K562 (cell line): ENCODE measurements around the gene TYSND1. TPM values are rescaled to one million over a fixed set of nuclear protein-coding genes. Genes with fewer than 3 reads are reported as not detected.

Experiments
- ATF7 ChIP-seq: fragments of 450-650 bp; IDR thresholded peaks from 2 replicates; pipeline ENCODE4 v1.7.1; 2014; ENCODE audit warnings: mild to moderate bottlenecking, moderate library complexity
- E2F6 ChIP-seq, 2 experiments: IDR thresholded peaks; 2 replicates each; pipeline ENCODE4 v1.6.1; 2011; ENCODE audit warnings: borderline replicate concordance in 1 of 2, control low read depth in 1 of 2, low read depth in 1 of 2, low read length in 1 of 2, mild to moderate bottlenecking in 1 of 2, mixed read lengths in 1 of 2, moderate library complexity in 1 of 2; ENCODE audit not compliant: insufficient read depth in 1 of 2, insufficient read length in 1 of 2, poor library complexity in 1 of 2, severe bottlenecking in 1 of 2; ENCODE audit errors: extremely low read depth in 1 of 2
- GTF2A2 ChIP-seq: IDR thresholded peaks from 2 replicates; pipeline ENCODE4 v1.6.1; 2016; ENCODE audit warnings: mild to moderate bottlenecking, missing genetic modification characterization, missing compliant biosample characterization
- HCFC1 ChIP-seq: IDR thresholded peaks from 2 replicates; pipeline ENCODE4 v1.6.1; 2012; ENCODE audit warnings: low read depth, low read length, improper control_type of control experiment
- KAT7 ChIP-seq: sonication (generic); formaldehyde crosslinking; IDR thresholded peaks from 2 replicates; pipeline ENCODE4 v1.8.0; 2022; ENCODE audit warnings: missing genetic modification reagents, mild to moderate bottlenecking, borderline replicate concordance
- KLF1 ChIP-seq: fragments of 450-650 bp; IDR thresholded peaks from 2 replicates; pipeline ENCODE4 v1.6.1; 2016; ENCODE audit warnings: missing genetic modification characterization, missing compliant biosample characterization
- MAZ ChIP-seq, 2 experiments: fragments of 450-650 bp in 1 of 2; sonication (generic) in 1 of 2; formaldehyde crosslinking; IDR thresholded peaks in 1 of 2; conservative IDR thresholded peaks in 1 of 2; 2 replicates each; pipeline versions ENCODE4 v1.4.0 to v1.5.0; 2020; ENCODE audit warnings: mild to moderate bottlenecking in 1 of 2, missing genetic modification reagents in 1 of 2
- NCOR1 ChIP-seq: fragments of 450-650 bp; IDR thresholded peaks from 2 replicates; pipeline ENCODE4 v1.6.1; 2016; ENCODE audit warnings: mild to moderate bottlenecking, moderate library complexity
- NR2C1 ChIP-seq, 2 experiments: fragments of 450-650 bp; IDR thresholded peaks; 2 replicates each; pipeline ENCODE4 v1.6.1; 2017; ENCODE audit warnings: mild to moderate bottlenecking in 2 of 2, antibody characterized with exemption in 1 of 2, inconsistent platforms in 1 of 2, missing compliant biosample characterization in 1 of 2, missing genetic modification characterization in 1 of 2
- PHF8 ChIP-seq: fragments of 200-600 bp; sonication (generic); IDR thresholded peaks from 2 replicates; pipeline ENCODE4 v1.6.1; 2012; ENCODE audit warnings: mixed run types, mild to moderate bottlenecking, inconsistent platforms, low read length, moderate library complexity, borderline replicate concordance
- SAFB2 ChIP-seq: fragments of 200-400 bp; formaldehyde crosslinking; IDR thresholded peaks from 2 replicates; pipeline ENCODE4 v1.6.1; 2018; ENCODE audit warnings: borderline replicate concordance, low read length, low read depth, moderate library complexity; ENCODE audit not compliant: severe bottlenecking
- SRSF3 ChIP-seq: fragments of 200-400 bp; formaldehyde crosslinking; IDR thresholded peaks from 2 replicates; pipeline ENCODE4 v1.6.1; 2016; ENCODE audit warnings: mild to moderate bottlenecking, low read length, moderate library complexity; ENCODE audit not compliant: insufficient read depth
- ZNF224 ChIP-seq: sonication (generic); formaldehyde crosslinking; IDR thresholded peaks from 2 replicates; pipeline ENCODE4 v1.8.0; 2022; ENCODE audit warnings: mild to moderate bottlenecking, missing genetic modification reagents
- ZNF592 ChIP-seq: fragments of 450-650 bp; IDR thresholded peaks from 2 replicates; pipeline ENCODE4 v1.6.1; 2017; ENCODE audit warnings: antibody characterized with exemption, mild to moderate bottlenecking
- polyA plus RNA-seq, 8 experiments: library from polyadenylated mRNA; depleted of rRNA in 4 of 8; stranded (reverse) in 5 of 8; unstranded in 3 of 8; fragments of >200 nt; fragmentation: Nextera tagmentation in 2 of 8; fragmentation: Illumina TruSeq in 1 of 8; extraction: Ambion mirVana in 2 of 8; extraction: Trizol in 1 of 8; gene quantifications; 2 replicates each; pipeline versions ENCODE4 v1.2.1 to v1.2.3, GENCODE V29; 2011 to 2014; ENCODE audit warnings: inconsistent platforms in 1 of 8, missing spikeins in 1 of 8
- total RNA-seq, 7 experiments: library from RNA; depleted of rRNA in 6 of 7; stranded (reverse); fragments of >200 nt in 6 of 7; fragmentation: Illumina TruSeq in 2 of 7; extraction: Trizol in 2 of 7; gene quantifications; 2 replicates each; pipeline versions ENCODE4 v1.2.1 to v1.2.3, GENCODE V29; 2011 to 2021; ENCODE audit warnings: low replicate concordance in 1 of 7
- TF ChIP-seq, protein P1 (sequence below): fragments of 450-650 bp; IDR thresholded peaks from 2 replicates; pipeline ENCODE4 v1.7.1; 2018; ENCODE audit warnings: mild to moderate bottlenecking, low read depth; ENCODE audit not compliant: partially characterized antibody

Gene TYSND1
- total and polyA plus RNA-seq, 9 of the 15 experiments (the other 6 are each of a cell fraction or from before 2014, with no cell fraction given) = 0.60 to 2.0 (median 1.3) TPM

DNA sequence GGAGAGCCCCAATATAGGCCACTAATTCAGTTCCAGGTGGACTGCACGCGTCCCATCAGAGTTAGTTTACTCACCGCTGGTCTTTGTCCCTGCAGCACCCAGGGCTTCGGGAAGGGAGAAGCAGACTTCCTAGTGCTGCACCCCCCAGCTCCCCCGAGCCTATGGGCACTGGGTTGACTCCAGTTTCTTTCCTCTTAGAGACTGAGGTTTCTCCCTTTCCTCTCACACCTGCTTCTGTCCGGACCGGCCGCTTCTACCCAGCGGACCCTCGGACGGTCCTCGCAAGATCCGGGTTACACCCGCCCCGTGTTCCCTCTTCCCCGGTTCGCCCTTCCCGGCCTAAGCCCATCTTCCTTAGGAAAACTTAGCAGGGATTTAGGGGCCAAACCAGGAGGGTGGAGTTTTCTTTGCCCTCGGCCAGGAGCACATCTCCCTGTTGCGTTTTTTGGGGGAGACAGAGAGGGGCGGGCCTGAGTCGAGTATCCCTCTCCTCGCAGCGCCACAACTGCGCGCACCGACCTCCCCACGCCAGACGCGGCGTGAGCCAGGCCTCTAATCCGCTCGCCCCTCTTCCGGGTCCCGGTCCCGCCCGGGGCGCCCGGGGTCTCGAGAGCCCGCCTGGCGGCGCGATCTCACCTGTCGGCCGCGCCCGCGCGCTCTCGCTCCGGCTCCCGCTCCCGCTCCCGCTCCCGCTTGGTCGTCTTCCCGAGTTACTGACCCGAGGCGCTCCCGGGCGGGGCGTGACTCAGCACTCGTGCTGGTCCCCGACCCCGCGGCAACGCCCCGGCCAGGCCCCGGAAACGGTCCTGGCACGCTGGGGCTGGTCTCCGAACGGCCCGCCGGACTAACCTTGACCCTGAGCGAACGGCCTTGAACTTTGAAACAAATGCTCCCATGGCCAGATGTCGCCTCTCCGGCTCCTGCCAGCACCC is 14.1 kb downstream of the TYSND1 start, which contains the start of gene AIFM2 (continued):
- TF ChIP-seq, protein P1, sequence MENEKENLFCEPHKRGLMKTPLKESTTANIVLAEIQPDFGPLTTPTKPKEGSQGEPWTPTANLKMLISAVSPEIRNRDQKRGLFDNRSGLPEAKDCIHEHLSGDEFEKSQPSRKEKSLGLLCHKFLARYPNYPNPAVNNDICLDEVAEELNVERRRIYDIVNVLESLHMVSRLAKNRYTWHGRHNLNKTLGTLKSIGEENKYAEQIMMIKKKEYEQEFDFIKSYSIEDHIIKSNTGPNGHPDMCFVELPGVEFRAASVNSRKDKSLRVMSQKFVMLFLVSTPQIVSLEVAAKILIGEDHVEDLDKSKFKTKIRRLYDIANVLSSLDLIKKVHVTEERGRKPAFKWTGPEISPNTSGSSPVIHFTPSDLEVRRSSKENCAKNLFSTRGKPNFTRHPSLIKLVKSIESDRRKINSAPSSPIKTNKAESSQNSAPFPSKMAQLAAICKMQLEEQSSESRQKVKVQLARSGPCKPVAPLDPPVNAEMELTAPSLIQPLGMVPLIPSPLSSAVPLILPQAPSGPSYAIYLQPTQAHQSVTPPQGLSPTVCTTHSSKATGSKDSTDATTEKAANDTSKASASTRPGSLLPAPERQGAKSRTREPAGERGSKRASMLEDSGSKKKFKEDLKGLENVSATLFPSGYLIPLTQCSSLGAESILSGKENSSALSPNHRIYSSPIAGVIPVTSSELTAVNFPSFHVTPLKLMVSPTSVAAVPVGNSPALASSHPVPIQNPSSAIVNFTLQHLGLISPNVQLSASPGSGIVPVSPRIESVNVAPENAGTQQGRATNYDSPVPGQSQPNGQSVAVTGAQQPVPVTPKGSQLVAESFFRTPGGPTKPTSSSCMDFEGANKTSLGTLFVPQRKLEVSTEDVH = peak; percentile 25
- peak; percentile 78 for TF ChIP-seq KLF1
- TF ChIP-seq NCOR1 = 0 out of 2 replicates have a peak, but pooled peaks have one; percentile 24
- peak; percentile 59 for TF ChIP-seq ZNF592
- 0 out of 2 replicates have a peak, but pooled peaks have one; percentile 17 for TF ChIP-seq HCFC1
- TF ChIP-seq ZNF224 (CRISPR knock-in tag) = no peak
- TF ChIP-seq MAZ (CRISPR knock-in tag; conservative IDR thresholded peaks at IDR 0.05 in 1 of 2, IDR thresholded peaks at IDR 0.05 in 1 of 2) = peak in 1 of 2 experiments; percentile 29; a peak in 2 of 4 replicates
- no peak for TF ChIP-seq GTF2A2 (tag)
- no peak for TF ChIP-seq SAFB2
- TF ChIP-seq KAT7 = peak; percentile 82; the same call in 1 of the 2 replicates
- peak; percentile 75 for TF ChIP-seq PHF8
- peak; percentile 85 for TF ChIP-seq NR2C1 (IDR thresholded peaks at IDR 0.05)
- peak; percentile 90 for TF ChIP-seq NR2C1 (tag; IDR thresholded peaks at IDR 0.05)
- TF ChIP-seq ATF7 = 0 out of 2 replicates have a peak, but pooled peaks have one; percentile 31
- no peak for TF ChIP-seq SRSF3
- TF ChIP-seq E2F6 (IDR thresholded peaks at IDR 0.05; ENCODE audit: borderline replicate concordance in 1 of 2, extremely low read depth in 1 of 2, insufficient read depth in 1 of 2, insufficient read length in 1 of 2, low read depth in 1 of 2, low read length in 1 of 2, poor library complexity in 1 of 2, severe bottlenecking in 1 of 2) = peak; percentile 65 to 85
